ENCODE measurements around the gene OR52E1.

DNA sequence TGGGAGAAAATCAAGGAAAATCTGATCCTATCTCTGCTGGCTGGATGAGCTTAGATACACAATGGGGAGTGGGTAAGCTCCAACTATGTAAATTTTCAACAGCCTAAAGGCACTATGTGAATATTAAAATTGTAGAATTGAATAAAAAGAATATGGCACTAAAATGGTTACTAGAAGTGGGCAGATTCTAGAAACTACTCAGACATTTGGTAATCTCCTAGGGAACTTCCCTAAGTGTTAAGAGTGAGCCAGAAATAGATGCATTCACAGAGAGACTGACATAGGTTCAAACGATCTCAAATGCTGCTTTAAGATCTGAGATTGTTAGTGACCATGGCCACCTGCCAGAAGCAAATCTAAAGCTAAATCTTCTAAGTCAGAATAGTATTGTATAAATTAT, 4.3 kb upstream of the OR52E1 start:
- TF ChIP-seq, protein P1, sequence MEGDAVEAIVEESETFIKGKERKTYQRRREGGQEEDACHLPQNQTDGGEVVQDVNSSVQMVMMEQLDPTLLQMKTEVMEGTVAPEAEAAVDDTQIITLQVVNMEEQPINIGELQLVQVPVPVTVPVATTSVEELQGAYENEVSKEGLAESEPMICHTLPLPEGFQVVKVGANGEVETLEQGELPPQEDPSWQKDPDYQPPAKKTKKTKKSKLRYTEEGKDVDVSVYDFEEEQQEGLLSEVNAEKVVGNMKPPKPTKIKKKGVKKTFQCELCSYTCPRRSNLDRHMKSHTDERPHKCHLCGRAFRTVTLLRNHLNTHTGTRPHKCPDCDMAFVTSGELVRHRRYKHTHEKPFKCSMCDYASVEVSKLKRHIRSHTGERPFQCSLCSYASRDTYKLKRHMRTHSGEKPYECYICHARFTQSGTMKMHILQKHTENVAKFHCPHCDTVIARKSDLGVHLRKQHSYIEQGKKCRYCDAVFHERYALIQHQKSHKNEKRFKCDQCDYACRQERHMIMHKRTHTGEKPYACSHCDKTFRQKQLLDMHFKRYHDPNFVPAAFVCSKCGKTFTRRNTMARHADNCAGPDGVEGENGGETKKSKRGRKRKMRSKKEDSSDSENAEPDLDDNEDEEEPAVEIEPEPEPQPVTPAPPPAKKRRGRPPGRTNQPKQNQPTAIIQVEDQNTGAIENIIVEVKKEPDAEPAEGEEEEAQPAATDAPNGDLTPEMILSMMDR (IDR thresholded peaks at IDR 0.05; ENCODE audit: insufficient read depth, low read length, poor library complexity, severe bottlenecking) = no peak
- no peak for TF ChIP-seq EZH2phosphoT487 (conservative IDR thresholded peaks at IDR 0.05; ENCODE audit: low read length)
